Upper lobe of left lung (tissue), 6 donors: ENCODE results near the gene KAZN. TPM values are rescaled to one million over a fixed set of nuclear protein-coding genes. Genes with fewer than 3 reads are reported as not detected.

Experiments
- ATAC-seq, 2 donors: fragments of 200-7000 bp; cut with Tn5 transposase; one replicate each; pipeline ENCODE4 v1.9.1; 2022; ENCODE audit warnings: mild to moderate bottlenecking in 2 of 2, moderate library complexity in 2 of 2; ENCODE audit not compliant: low FRiP score in 2 of 2
- DNase-seq, 2 donors: peaks; one replicate each; pipeline ENCODE4 v3.0.0-alpha.2; 2019 to 2020
- H3K27ac ChIP-seq, 4 donors: fragments of 200-600 bp; sonication (generic); one replicate each; pipeline ENCODE4 v1.5.1; 2016 to 2019
- H3K27me3 ChIP-seq, 4 donors: fragments of 200-600 bp; sonication (generic); one replicate each; pipeline ENCODE4 v1.5.1; 2017 to 2019
- H3K36me3 ChIP-seq, 4 donors: fragments of 200-600 bp; sonication (generic); one replicate each; pipeline ENCODE4 v1.5.1; 2016 to 2019
- H3K4me1 ChIP-seq, 4 donors: fragments of 200-600 bp; sonication (generic); one replicate each; pipeline ENCODE4 v1.5.1; 2018 to 2019
- H3K4me3 ChIP-seq, 4 donors: fragments of 200-600 bp; sonication (generic); one replicate each; pipeline ENCODE4 v1.5.1; 2017 to 2019; ENCODE audit warnings: mild to moderate bottlenecking in 2 of 4, moderate library complexity in 1 of 4
- H3K9me3 ChIP-seq, 4 donors: fragments of 200-600 bp; sonication (generic); one replicate each; pipeline ENCODE4 v1.5.1; 2018 to 2019
- EP300 ChIP-seq, 4 donors: sonication (generic); formaldehyde crosslinking; IDR thresholded peaks; one replicate each; pipeline ENCODE4 v1.5.1; 2017; ENCODE audit warnings: antibody characterized with exemption in 4 of 4, control low read depth in 2 of 4
- POLR2A ChIP-seq, 4 donors: fragments of 450-650 bp; IDR thresholded peaks; one replicate each; pipeline ENCODE4 v1.5.1; 2016 to 2017; ENCODE audit warnings: antibody characterized with exemption in 4 of 4, mild to moderate bottlenecking in 2 of 4
- POLR2AphosphoS5 ChIP-seq, 2 donors: sonication (generic); formaldehyde crosslinking; IDR thresholded peaks; one replicate each; pipeline ENCODE4 v1.5.1; 2017; ENCODE audit warnings: antibody characterized with exemption in 2 of 2
- WGBS, 2 donors: methylation state at CpG; one replicate each; pipeline ENCODE4 v1.1.5; 2017 to 2018; 5-methylcytosine and 5-hydroxymethylcytosine counted together
- total RNA-seq, 6 donors: library from RNA; depleted of rRNA in 4 of 6; stranded (reverse); fragments of >200 nt in 4 of 6; gene quantifications; one replicate each; pipeline versions ENCODE4 v1.1.0 to v1.2.1, GENCODE V29; 2016 to 2021
- TF ChIP-seq, protein P1 (sequence below), 6 experiments: fragments of 450-650 bp in 4 of 6; fragments of 200-600 bp in 2 of 6; sonication (generic) in 2 of 6; IDR thresholded peaks; one replicate each; pipeline ENCODE4 v1.5.1; 2016 to 2019; ENCODE audit warnings: antibody characterized with exemption in 6 of 6
- donor health status: DM: no; HTN: no; CAD: no; lungs with moderate emphysema.
- donor health status: DM: no; HTN: yes; CAD: no; lungs with severe emphysema.

The KAZN gene
- 10 to 100 TPM; 11.5 to 30.0 (median 17.6) TPM for total RNA-seq

DNA sequence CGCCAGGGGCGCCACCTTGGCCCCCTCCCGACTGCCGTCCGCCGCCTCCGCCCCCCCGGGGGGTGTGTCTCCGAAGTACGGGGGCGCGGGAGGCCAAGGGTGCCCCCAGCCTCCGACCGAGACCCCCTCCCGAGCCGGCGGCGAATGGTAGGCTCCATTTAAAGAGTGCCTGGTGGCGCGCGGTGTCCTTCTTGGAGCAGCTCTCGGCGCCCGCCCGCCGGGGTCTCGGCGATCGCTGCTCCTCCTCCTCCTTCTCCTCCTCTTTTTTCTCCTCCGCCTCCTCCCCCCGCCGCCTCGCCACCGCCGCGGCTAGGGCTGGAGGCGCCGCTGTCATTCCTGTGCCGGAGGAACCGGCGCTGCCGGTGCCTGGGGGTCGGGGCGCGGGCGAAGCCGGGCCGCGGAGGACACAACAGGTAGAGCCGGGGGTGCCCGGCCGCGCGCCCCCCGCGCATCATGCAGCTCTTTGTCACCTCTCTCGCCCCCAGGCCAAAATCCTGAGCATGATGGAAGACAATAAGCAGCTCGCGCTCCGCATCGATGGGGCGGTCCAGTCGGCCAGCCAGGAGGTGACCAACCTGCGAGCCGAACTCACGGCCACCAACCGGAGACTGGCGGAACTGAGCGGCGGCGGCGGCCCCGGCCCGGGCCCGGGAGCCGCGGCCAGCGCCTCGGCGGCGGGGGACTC, at the start of gene KAZN:
KAZN (plus strand) TSS at position 188 of the 685 bp plus-strand sequence.
- DNase-seq = peak in 1 of 2 donors; percentile 88
- H3K27ac ChIP-seq = no peak within 1 kb of the TSS
- H3K4me3 ChIP-seq = peak within 1 kb of the TSS in 3 of 4 donors; percentile 45 to 61 (median 49)
- 3 to 4% methylated on average over 31 to 39 of the region's 81 CpGs for WGBS, 2 donors
- H3K4me1 ChIP-seq = peaks cover 0 to 19% (median 12%) of the 10 kb centered on the region in 4 donors
- TF ChIP-seq, protein P1, sequence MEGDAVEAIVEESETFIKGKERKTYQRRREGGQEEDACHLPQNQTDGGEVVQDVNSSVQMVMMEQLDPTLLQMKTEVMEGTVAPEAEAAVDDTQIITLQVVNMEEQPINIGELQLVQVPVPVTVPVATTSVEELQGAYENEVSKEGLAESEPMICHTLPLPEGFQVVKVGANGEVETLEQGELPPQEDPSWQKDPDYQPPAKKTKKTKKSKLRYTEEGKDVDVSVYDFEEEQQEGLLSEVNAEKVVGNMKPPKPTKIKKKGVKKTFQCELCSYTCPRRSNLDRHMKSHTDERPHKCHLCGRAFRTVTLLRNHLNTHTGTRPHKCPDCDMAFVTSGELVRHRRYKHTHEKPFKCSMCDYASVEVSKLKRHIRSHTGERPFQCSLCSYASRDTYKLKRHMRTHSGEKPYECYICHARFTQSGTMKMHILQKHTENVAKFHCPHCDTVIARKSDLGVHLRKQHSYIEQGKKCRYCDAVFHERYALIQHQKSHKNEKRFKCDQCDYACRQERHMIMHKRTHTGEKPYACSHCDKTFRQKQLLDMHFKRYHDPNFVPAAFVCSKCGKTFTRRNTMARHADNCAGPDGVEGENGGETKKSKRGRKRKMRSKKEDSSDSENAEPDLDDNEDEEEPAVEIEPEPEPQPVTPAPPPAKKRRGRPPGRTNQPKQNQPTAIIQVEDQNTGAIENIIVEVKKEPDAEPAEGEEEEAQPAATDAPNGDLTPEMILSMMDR (IDR thresholded peaks at IDR 0.05) = peak in 1 of 6 experiments; percentile 53
- no peak for TF ChIP-seq POLR2A (IDR thresholded peaks at IDR 0.05)
- peaks cover 0 to 23% (median 12%) of the 10 kb centered on the region in 4 donors for H3K27me3 ChIP-seq
- H3K36me3 ChIP-seq = no peaks in the 10 kb centered on the region
- peak in 1 of 2 donors; percentile 80 for ATAC-seq
- no peaks in the 10 kb centered on the region for H3K9me3 ChIP-seq

DNA sequence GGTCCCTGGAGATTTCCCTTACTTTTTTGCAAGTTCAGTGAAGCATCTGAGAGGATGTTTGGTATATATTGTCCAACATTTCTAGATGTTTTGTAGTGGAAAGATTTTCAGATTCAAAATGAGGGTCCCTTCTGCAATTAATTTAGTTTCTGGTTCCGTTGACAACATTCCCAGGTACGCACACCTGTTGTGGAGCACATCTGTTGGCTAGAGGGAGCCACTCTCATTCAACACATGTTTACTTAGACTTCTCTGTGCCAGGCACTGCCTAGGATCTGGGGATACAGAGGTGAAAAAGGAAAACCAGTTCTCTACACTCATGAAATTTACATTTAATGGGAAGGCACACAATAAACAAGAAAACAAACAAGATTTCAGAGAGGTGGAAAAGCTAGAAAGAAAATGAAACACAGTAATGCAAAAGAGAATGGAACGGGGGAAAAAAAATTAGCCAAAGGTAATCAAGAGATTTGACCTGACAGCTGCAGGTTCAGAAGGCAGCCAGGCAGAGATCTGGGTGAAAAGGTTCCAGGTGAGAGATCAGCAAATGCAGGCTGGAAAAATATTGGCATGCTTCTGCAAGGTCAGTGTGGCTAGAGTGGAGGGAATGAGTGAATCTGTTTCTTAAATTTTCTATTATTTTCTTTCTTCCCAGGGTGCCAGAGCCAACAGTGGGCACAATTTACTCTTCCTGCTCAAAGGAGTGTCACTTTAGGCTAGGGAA, 48.4 kb upstream of the KAZN start:
- no peak overlapping the region for H3K27ac ChIP-seq
- ATAC-seq (no peak), DNase-seq (no peak)
- no peaks in the 10 kb centered on the region for H3K4me1 ChIP-seq
- WGBS, 2 donors = 74 to 84% methylated on average over 3 of the region's 3 CpGs
- H3K36me3 ChIP-seq = no peaks in the 10 kb centered on the region
- H3K27me3 ChIP-seq = no peaks in the 10 kb centered on the region
- TF ChIP-seq POLR2A (IDR thresholded peaks at IDR 0.05) (no peak), POLR2AphosphoS5 (IDR thresholded peaks at IDR 0.05) (no peak), EP300 (IDR thresholded peaks at IDR 0.05) (no peak)
- TF ChIP-seq, protein P1 (IDR thresholded peaks at IDR 0.05) = no peak
- no peaks in the 10 kb centered on the region for H3K9me3 ChIP-seq
- H3K4me3 ChIP-seq = no peak overlapping the region

GRCh38 chr1:14551386-14551785, 47.1 kb upstream of the KAZN start:
- Histone ChIP-seq H3K27ac (no peak overlapping the region), H3K27me3 (no peaks in the 10 kb centered on the region), H3K4me1 (no peaks in the 10 kb centered on the region), H3K36me3 (no peaks in the 10 kb centered on the region), H3K4me3 (no peak overlapping the region), H3K9me3 (no peaks in the 10 kb centered on the region)
- no peak for ATAC-seq
- TF ChIP-seq POLR2AphosphoS5 (IDR thresholded peaks at IDR 0.05) (no peak), POLR2A (IDR thresholded peaks at IDR 0.05) (no peak), EP300 (IDR thresholded peaks at IDR 0.05) (no peak)
- TF ChIP-seq, protein P1 (IDR thresholded peaks at IDR 0.05) = no peak
- WGBS, 2 donors = 85 to 88% methylated on average over 8 of the region's 8 CpGs
- DNase-seq = no peak

- 72 to 78% methylated on average over 7 to 11 of the region's 11 CpGs for WGBS, 2 donors
- Histone ChIP-seq H3K27me3 (no peaks in the 10 kb centered on the region), H3K9me3 (no peaks in the 10 kb centered on the region), H3K4me3 (no peak overlapping the region), H3K4me1 (no peaks in the 10 kb centered on the region), H3K36me3 (no peaks in the 10 kb centered on the region), H3K27ac (no peak overlapping the region)
- ATAC-seq (no peak), DNase-seq (peak in 1 of 2 donors; percentile 32)
- no peak for TF ChIP-seq POLR2A (IDR thresholded peaks at IDR 0.05)
- no peak for TF ChIP-seq POLR2AphosphoS5 (IDR thresholded peaks at IDR 0.05)
- TF ChIP-seq, protein P1 (IDR thresholded peaks at IDR 0.05) = no peak
- TF ChIP-seq EP300 (IDR thresholded peaks at IDR 0.05) = no peak
These were observed 46.1 kb upstream of the KAZN start for GRCh38 chr1:14552246-14552965.
